T-helper 2 cell (primary cell): Measurements from ENCODE around the gene XBP1.
A peak's percentile ranks its signal among the peaks of the same experiment; 100 is the strongest.
"Not testable (repeated sequence)": the region's sequence is repeated elsewhere in the genome, so short reads cannot be mapped to it uniquely, and the experiment has no call there.

Experiments used
- DNase-seq, 5 experiments: peaks; one replicate each; pipeline versions ENCODE4 v3.0.0 to v3.0.0-alpha.2; 2012 to 2022
- total RNA-seq, 2 donors: gene quantifications; one replicate each; lab custom pipeline; 2026; lab: John Stamatoyannopoulos, UW

The XBP1 gene
- 236 to 274 reads per million in 2 donors for total RNA-seq

DNA sequence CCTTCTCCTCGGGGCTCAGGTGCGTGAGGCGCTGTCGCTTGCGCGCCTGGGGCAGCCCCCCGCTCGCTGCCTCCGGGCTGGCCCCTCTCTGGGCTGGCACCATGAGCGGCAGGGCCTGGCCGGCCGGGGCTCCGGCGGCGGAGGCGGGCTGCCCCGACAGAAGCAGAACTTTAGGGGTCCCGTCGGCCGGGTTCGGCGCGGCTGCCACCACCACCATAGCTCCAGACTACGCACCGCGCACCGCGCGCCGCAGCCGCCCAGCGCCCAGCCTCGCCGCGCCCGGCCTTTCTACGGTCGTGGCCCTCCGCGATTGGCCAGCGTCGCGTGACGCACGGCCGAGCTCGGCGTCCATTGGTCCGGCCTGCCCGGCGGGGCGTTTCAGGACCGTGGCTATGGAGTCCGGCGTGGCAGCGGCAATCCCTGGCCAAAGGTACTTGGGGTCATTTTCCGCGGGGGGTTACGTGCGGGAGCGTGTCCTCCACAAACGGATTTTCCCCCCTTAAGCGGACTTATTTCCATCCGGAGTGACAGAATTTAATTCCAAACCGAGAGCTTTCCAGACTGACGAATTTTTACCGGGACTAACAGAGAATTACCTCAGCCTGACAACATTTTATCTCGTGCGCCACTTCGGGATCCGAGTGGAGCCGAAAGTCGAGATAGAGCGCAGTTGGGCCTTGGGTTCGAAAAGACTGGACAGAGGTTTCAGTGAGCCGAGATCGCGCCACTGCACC lies at the start of gene XBP1:
Gene XBP1 (minus strand): TSS at position 262 of the 734 bp plus-strand sequence.
- peak; percentile 80 to 95 (median 87) for DNase-seq

DNA sequence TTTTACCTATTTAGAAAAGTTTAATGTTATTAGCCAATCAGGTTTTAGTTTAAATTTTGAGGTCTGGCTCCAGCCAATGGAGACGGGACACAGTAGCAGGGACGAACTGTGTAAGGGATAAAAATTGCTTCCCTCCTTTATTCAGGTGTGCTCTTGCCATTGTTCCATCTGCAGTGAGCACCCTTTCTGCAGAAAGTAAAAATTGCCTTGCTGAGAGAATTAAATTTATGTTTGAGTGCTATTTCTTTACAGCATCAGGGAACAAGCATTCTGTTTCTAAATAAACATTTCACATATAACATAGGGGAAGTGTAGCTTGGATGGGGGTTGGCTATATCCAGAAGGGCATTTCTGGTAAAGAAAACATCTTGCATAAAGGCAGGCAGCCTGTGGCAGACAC lies 46.6 kb upstream of the XBP1 start:
- no peak for DNase-seq

DNA sequence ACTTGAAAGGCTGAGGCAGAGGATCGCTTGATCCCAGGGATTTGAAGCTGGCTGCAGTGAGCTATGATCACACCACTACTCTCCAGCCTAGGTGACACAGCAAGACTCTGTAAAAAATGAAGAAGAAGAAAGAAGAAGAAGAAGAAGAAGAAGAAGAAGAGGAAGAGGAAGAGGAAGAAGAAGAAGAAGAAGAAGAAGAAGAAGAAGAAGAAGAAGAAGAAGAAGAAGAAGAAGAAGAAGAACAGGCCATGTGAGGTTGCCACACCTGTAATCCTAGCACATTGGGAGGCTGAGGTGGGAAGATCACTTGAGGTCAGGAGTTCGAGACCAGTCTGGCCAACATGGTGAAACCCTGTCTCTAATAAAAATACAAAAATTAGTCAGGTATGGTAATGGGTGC lies 43.9 kb upstream of the XBP1 start:
- not testable (repeated sequence) for DNase-seq

DNA sequence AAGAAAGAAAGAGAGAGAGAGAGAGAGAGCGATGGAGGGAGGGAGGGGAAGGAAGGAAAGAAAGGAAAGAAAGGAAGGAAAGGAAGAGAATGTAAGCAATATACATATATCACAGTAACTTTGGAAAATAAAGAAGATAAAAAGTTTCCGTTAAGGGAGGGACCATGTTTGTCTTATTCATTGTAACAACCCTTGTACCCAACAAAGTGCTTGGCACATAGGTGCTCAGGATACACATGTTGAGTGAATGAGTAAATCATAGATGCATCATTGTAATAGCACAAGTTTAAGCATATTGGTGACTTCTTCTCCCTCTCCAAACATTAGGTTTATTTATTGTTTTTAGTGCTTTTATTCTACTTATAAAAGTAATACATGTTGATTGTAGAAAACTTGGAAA lies 43.3 kb upstream of the XBP1 start:
- no peak for DNase-seq

DNA sequence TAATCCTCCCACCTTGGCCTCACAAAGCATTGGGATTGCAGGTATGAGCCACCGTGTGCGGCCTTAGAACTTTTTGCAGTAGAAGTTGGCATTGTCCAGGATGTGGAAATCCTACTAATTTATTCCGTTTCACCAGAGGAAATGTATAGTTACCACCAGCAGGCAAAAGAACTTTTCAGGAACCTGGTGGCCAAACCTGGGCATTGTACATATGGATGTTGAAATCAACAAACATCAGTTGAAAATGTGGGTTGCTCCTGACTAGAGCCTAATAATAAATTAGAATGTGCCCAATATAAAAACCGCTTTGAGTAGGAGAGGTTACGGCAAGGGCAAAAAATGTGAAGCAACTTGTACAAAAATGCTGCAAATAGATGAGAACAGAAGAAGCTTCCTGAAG lies 40.7 kb upstream of the XBP1 start:
- no peak for DNase-seq

DNA sequence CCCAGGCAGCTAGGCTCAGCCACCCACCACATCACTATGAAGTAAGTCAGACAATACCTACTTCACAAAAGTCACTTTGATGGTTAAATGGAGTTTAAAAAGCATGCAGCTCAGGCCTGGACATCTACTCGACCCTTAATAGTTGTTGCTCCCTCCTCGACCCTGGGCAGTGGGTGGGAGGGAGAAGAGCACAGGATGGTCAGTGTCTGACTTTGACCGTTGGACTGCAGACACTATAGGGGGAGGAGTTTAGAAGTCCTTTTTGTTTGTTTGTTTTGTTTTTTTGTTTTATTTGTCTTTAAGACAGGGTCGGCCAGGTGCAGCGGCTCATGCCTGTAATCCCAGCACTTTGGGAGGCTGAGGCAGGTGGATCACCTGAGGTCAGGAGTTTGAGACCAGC lies 38.6 kb upstream of the XBP1 start:
- no peak for DNase-seq

DNA sequence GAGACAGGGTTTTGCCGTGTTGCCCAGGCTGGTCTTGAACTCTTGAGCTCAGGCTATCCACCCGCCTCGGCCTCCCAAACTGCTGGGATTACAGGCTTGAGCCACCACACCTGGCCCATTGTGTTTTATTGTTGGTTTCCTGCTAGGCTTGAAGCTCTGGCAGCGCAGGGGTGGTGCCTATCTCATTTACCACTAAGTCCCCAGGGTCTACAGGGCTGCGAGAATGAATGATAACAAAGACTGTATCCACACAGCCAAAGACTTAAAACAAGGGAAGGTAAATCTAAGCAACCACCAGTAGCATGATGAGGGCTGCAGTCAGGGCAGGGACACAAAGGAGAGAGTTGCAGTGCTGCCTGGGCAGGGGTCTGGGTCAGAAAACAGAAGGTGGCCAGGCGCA lies 37.3 kb upstream of the XBP1 start:
- no peak for DNase-seq

DNA sequence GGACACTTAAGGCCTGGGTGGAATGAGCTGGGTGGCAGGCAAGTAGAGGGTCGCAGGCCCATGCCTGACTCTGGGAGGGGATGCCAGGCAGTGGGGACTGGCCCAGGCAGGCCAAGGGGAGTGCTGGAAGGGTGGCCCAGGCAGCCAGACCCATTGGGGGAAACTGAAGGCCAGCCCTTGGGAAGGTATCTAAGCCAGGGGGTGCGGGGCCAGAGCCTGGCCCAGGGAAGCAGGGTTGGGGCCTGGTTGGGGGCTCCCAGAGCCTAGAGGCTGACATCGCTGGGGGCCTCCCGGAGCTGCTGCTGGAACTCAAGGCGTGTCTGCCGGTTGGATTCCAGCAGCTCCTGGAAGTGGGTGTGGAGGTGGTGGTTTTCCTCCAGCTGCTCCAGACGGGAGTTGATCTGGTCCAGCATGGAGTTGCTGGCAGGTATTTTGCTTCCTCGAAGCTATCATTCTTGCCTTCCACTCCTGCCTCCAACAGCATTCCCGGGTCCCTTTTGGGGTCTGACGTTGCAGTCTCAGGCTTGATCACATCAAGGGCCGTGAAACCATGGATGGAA lies 35.3 kb upstream of the XBP1 start:
- no peak for DNase-seq

DNA sequence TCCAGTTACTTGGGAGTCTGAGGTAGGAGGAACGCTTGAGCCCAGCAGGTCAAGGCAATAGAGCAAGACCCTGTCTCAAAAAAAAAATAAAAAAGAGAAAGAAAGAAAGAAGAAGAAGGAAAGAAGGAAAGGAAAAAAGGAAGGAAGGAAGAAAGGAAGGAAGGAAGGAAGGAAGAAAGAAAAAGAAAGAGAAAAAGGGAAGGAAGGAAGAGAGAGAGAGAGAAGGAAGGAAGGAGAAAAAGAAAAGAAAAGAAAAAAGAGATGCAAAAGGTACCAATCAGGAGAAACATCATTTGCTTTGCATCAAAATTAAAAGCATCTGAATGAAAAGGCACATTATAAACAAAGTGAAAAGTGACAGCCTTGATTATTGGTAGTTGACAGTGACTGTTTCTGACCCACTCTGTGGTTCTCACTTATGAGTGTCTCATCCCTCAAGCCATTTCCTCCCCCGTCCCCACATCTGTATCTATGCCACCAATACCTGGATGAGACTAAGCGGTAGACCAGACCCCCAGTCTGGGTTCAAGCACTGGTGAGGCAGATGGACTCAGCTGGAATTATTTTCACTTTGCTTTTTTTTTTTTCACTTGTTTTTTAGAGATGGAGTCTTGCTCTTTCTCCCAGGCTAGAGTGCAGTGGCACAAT lies 33.0 kb upstream of the XBP1 start:
- peak in 1 of 5 experiments; percentile 39 for DNase-seq

DNA sequence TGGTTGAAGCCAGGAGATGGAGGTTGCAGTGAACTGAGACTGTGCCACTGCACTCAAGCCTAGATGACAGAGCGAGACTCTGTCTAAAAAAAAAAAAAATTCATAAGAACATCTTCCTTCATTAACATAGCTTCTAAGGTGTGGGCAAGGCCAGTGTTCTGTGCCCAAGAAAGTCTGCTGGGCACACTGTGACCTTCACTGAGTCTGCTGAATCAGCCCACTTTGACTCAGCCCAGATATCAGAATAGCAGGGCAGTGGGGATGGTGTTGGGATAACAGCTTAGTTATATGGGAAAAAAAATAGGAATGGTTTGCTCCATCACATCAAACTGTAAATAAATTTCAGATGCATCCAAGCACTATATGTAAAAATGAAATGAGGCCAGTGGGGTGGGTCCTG lies 32.4 kb upstream of the XBP1 start:
- no peak for DNase-seq

DNA sequence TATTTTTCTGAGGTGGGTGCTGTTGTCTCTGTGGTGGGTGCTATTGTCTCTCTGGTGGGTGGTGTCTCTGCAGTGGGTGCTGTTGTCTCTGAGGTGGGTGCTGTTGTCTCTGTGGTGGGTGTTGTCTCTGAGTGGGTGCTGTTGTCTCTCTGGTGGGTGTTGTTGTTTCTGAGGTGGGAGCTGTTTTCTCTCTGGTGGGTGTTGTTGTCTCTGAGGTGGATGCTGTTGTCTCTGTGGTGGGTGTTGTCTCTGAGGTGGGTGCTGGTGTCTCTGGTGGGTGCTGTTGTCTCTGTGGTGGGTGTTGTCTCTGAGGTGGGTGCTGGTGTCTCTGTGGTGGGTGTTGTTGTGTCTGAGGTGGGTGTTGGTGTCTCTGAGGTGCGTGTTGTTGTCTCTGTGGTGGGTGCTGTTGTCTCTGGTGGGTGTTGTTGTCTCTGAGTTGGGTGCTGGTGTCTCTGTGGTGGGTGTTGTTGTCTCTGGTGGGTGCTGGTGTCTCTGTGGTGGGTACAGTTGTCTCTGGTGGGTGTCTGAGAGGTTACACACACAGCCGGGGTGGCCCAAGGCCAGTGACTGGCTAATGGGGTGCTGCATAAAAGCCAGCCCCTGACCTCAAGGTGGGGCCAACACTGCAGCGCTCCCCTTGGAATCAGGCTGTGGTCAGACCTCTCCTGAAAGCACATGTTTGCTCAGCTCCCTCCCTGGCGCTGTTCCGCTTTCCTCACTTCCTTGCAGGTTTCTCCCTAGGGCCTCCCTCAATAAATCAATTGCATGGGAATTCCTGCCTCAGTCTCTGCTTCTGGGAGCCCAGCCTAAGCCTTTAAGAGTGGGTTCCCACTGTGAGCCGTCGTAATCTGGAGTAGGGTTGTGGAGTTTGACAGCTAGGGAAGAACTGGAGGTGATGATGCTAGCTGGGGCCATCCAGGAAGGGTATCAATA lies 31.0 kb upstream of the XBP1 start:
- DNase-seq, result no peak

DNA sequence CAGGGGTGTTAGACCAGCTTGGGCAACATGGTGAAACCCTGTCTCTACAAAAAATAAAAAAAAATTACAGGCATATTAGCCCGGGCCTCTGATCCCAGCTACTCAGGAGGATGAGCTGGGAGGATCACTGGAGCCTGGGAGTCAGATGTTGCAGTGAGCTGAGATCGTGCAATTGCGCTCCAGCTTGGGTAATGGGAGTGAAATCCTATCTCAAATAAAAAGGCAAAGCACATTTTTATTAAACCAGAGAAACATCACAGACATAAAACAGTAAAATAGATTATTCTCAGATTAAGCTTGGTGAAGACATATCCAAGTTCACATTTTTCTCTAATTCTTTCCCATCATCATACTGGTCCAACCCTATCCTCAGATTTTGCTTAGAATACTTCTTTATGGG lies 30.1 kb upstream of the XBP1 start:
- DNase-seq, result no peak

DNA sequence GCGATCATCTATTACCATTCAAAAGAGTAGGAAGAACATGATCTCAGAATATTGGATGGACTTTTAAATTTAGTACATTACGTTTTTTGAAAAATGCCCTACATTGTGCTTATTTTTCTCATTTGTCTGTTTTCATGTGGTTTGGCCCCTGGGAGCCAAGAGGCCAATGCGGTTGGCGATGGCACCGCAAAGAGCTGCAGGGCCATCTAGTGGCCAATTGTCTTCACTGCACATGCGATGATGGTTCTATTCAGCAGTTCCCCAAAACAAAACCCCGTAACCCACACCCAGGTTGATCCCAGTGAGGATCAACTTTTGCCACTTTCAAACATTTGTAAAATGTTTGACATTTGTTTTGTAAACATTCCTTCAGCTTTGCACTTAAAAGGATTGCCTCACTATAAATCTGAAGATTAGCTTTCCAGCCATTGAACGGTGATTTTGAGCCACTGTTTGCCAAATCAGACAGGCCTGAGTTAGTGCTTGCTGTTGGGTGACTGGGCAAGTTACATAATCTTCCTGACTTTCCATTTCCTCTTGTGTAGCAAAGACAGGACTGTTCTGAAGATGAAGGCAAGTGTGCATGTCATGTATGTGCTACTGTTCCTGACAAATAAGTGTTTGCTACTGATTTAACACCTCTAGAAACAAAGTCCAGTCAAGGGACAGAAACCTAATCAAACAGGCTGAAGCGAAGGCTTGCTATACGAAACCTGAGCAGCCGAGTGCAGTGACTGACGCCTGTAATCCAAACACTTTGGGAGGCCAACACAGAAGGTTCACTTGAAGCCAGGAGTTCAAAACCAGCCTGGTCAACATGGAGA lies 29.2 kb upstream of the XBP1 start:
- peak; percentile 25 to 82 (median 56) for DNase-seq

DNA sequence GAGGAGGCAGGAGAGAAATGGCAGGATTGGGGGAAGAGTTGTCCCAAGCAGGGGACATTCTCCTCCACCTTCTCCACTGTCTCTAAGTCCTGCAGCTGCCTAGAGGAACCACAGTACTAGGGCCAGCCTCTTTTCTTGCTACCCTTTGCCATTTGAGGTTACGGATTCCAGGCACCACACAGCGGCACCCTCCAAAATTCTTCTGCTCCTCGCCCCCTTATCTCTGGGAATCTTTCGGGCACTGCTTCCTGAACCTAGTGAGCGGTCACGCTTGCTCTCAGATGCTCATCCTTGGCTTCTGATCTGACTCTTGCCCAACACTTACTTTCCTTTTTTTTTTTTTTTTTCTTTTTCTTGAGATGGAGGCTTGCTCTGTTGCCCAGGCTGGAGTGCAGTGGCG lies 26.6 kb upstream of the XBP1 start:
- no peak for DNase-seq

DNA sequence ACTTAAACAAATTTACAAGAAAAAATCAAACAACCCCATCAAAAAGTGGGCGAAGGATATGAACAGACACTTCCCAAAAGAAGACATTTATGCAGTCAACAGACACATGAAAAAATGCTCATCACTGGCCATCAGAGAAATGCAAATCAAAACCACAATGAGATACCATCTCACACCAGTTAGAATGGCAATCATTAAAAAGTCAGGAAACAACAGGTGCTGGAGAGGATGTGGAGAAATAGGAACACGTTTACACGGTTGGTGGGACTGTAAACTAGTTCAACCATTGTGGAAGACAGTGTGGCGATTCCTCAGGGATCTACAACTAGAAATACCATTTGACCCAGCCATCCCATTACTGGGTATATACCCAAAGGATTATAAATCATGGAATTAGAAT lies 26.1 kb upstream of the XBP1 start:
- DNase-seq, result not testable (repeated sequence)

DNA sequence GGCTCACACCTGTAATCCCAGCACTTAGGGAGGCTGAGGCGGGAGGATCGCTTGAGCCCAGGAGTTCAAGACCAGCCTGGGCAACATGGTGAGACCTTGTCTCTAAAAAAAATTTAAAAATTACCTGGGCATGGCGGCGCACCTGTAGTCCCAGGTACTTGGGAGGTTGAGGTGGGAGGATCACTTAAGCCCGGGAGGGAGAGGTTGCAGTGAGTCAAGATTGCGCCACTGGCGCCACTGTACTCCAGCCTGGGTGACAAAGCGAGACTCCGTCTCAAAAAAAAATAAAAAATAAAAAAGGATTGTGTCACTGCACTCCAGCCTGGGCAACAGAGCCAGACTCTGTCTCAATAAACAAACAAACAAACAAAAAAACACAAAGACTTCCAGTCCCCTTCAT lies 24.1 kb upstream of the XBP1 start:
- not testable (repeated sequence) for DNase-seq

DNA sequence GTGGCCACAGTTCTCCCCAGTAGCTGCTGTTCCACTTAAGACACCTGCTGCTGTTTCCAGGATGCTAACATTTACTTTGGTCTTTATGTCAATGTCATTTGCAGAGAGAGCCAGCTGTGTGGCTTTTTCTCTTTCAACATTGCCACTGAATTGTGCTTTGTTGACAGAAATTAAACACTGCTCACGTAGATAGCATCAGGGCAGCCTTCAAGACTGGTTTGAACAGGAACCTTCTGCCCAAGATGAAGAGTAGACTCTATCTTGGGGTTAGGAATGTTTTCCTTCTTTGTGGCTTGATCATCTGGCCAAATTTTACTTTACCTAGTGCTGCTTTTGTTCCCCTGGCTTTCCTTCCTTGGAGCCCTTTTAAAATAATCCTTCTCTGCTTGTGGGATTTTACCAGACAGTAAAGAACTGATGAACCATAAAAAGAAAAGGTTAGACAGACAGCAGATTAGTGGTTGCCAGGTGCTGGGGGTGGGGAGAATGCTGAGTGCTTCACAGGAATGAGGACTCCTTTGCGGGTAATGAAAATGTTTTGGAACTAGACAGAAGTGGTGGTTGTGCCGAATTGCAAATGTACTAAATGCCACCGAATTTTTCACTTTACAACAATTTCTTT lies 22.7 kb upstream of the XBP1 start:
- peak in 2 of 5 experiments; percentile 17 to 96 for DNase-seq

DNA sequence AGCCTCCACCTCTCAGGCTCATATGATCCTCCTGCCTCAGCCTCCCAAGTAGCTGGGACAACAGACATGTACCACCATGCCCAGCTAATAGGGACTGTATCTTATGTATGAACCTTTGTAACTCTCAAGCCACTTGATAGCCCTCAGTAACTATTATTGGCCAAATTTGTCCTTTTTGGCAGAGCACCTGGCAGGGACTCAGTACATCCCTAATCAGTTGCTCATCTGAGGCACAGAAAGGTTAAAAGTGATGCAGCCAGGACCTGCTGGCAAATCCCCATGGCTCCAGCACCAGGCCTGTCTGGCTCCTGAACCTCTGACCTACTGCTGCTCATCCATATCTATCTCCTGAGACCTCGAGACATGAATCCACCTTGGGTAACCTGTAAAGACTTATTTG lies 21.1 kb upstream of the XBP1 start:
- no peak for DNase-seq

DNA sequence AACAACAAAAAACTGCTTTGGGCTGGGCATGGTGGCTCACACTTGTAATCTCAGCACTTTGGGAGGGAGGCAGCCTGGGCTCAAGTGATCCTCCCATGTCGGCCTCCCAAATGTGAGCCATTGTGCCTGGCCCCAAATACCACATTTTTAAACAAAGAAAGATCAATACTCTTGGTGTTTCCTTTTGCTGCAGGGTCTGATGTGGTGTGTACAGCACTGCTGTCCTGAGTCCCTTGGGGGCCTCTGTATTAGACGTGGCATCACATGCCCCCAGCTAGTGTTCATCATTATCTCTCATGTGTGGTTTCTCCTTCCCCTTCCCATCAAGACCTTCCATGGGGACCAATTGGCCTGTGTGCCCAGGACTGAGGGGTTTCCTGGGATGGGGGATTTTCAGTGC lies 20.5 kb upstream of the XBP1 start:
- no peak for DNase-seq

DNA sequence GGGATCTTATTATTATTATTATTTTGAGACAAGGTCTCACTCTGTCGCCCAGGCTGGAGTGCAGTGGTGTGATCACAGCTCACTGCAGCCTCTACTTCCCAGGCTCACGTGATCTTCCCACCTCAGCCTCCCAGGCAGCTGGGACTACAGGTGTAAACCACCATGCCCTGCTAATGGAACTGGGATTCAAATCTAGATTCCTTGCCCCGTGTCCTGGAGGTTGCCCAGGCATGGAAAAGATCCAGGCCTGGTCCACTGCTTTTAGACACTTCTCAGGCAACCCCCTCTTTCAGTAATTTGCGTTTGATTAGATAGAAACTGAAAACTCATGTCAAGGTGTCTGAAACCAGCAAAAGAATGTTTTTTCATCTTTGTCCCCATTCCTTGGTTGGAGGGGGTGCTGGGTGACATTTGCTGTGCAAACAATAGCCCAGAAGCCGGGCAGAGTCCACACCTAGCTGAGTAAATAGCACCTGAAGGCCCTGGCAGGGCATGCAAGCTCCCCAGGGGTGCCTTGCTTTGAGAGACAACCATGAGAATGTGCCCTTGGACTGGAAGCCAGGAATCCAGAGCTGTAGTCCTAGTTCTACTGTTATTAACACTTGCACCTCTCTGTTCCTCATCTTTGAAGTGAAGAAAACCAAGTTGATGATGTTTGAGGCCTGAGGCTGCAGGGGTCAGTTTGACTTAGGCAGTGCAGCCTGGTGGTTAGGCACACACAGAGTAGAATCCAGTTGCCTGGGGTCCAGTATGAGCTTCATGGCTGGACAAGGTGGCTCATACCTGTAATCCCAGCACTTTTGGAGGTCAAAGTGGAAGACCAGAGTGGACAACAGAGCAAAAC lies 19.1 kb upstream of the XBP1 start:
- no peak for DNase-seq
